Measurements from ENCODE around the gene NTNG1. TPM values are rescaled to one million over a fixed set of nuclear protein-coding genes. Genes with fewer than 3 reads are reported as not detected.
A peak's percentile ranks its signal among the peaks of the same experiment; 100 is the strongest.

Gene NTNG1
- total RNA-seq, 2 experiments from 2014 or later, result not detected

GRCh38 chr1:107394301-107394700 is 253.5 kb downstream of the NTNG1 start:
- Mint-ChIP-seq H3K4me1 (no peaks in the 10 kb centered on the region), H3K9me3 (no peaks in the 10 kb centered on the region), H3K27ac (no peak overlapping the region), H3K36me3 (ENCODE audit: low read depth) (no peaks in the 10 kb centered on the region), H3K4me3 (no peak overlapping the region), H3K27me3 (peaks cover 2% of the 10 kb centered on the region)
- ChIA-PET POLR2A (no interaction called here), CTCF (no interaction called here)
- DNase-seq, result no peak

- H3K27ac Mint-ChIP-seq, result no peak overlapping the region
- no peaks in the 10 kb centered on the region for H3K9me3 Mint-ChIP-seq
- ChIA-PET POLR2A (no interaction called here), CTCF (no interaction called here)
- no peak overlapping the region for H3K4me3 Mint-ChIP-seq
- H3K4me1 Mint-ChIP-seq, result no peaks in the 10 kb centered on the region
- DNase-seq, result no peak
- H3K36me3 Mint-ChIP-seq (ENCODE audit: low read depth), result no peaks in the 10 kb centered on the region
- H3K27me3 Mint-ChIP-seq, result peaks cover 2% of the 10 kb centered on the region
These were observed 260.9 kb downstream of the NTNG1 start for GRCh38 chr1:107401704-107402103.

- ChIA-PET POLR2A (no interaction called here), CTCF (interaction anchor here (0.6 kb wide), 1 partner anchor 147 kb away, joined by 3 read pairs; no protein-coding TSS in a partner anchor)
- DNase-seq, result no peak
- H3K36me3 Mint-ChIP-seq (ENCODE audit: low read depth), result no peaks in the 10 kb centered on the region
- H3K4me3 Mint-ChIP-seq, result no peak overlapping the region
- H3K27me3 Mint-ChIP-seq, result no peaks in the 10 kb centered on the region
- no peak overlapping the region for H3K27ac Mint-ChIP-seq
- no peaks in the 10 kb centered on the region for H3K4me1 Mint-ChIP-seq
- no peaks in the 10 kb centered on the region for H3K9me3 Mint-ChIP-seq
These were observed 263.9 kb downstream of the NTNG1 start for GRCh38 chr1:107404756-107405155.

GRCh38 chr1:107405236-107405635 is 264.4 kb downstream of the NTNG1 start:
- no peaks in the 10 kb centered on the region for H3K4me1 Mint-ChIP-seq
- H3K9me3 Mint-ChIP-seq, result no peaks in the 10 kb centered on the region
- ChIA-PET CTCF (interaction anchor here (0.6 kb wide), 1 partner anchor 147 kb away, joined by 3 read pairs; no protein-coding TSS in a partner anchor), POLR2A (no interaction called here)
- no peak overlapping the region for H3K4me3 Mint-ChIP-seq
- no peaks in the 10 kb centered on the region for H3K27me3 Mint-ChIP-seq
- no peaks in the 10 kb centered on the region for H3K36me3 Mint-ChIP-seq (ENCODE audit: low read depth)
- DNase-seq, result no peak
- H3K27ac Mint-ChIP-seq, result no peak overlapping the region

- Mint-ChIP-seq H3K4me1 (no peaks in the 10 kb centered on the region), H3K27me3 (no peaks in the 10 kb centered on the region), H3K4me3 (no peak overlapping the region), H3K9me3 (no peaks in the 10 kb centered on the region), H3K27ac (no peak overlapping the region), H3K36me3 (ENCODE audit: low read depth) (no peaks in the 10 kb centered on the region)
- no peak for DNase-seq
- POLR2A ChIA-PET, result no interaction called here
- CTCF ChIA-PET, result no interaction called here
These were observed 266.2 kb downstream of the NTNG1 start for GRCh38 chr1:107407011-107407410.

GRCh38 chr1:107413546-107413945 is 272.7 kb downstream of the NTNG1 start:
- H3K9me3 Mint-ChIP-seq, result no peaks in the 10 kb centered on the region
- ChIA-PET CTCF (no interaction called here), POLR2A (no interaction called here)
- H3K4me3 Mint-ChIP-seq, result no peak overlapping the region
- H3K36me3 Mint-ChIP-seq (ENCODE audit: low read depth), result no peaks in the 10 kb centered on the region
- DNase-seq, result no peak
- no peaks in the 10 kb centered on the region for H3K27me3 Mint-ChIP-seq
- no peak overlapping the region for H3K27ac Mint-ChIP-seq
- no peaks in the 10 kb centered on the region for H3K4me1 Mint-ChIP-seq

GRCh38 chr1:107413951-107414350 is 273.1 kb downstream of the NTNG1 start:
- no peaks in the 10 kb centered on the region for H3K36me3 Mint-ChIP-seq (ENCODE audit: low read depth)

GRCh38 chr1:107414550-107414949 is 273.7 kb downstream of the NTNG1 start:
- Mint-ChIP-seq H3K36me3 (ENCODE audit: low read depth) (no peaks in the 10 kb centered on the region), H3K4me1 (no peaks in the 10 kb centered on the region), H3K27ac (no peak overlapping the region), H3K27me3 (no peaks in the 10 kb centered on the region), H3K4me3 (no peak overlapping the region), H3K9me3 (no peaks in the 10 kb centered on the region)
- no peak for DNase-seq
- CTCF ChIA-PET, result no interaction called here
- POLR2A ChIA-PET, result no interaction called here

More at GRCh38 chr1:107413951-107414350, 273.1 kb downstream of the NTNG1 start:
- ChIA-PET POLR2A (no interaction called here), CTCF (no interaction called here)
- DNase-seq, result no peak
- no peak overlapping the region for H3K4me3 Mint-ChIP-seq
- H3K4me1 Mint-ChIP-seq, result no peaks in the 10 kb centered on the region
- H3K27ac Mint-ChIP-seq, result no peak overlapping the region
- no peaks in the 10 kb centered on the region for H3K9me3 Mint-ChIP-seq
- H3K27me3 Mint-ChIP-seq, result no peaks in the 10 kb centered on the region

- Mint-ChIP-seq H3K4me3 (no peak overlapping the region), H3K27me3 (no peaks in the 10 kb centered on the region), H3K36me3 (ENCODE audit: low read depth) (no peaks in the 10 kb centered on the region), H3K4me1 (no peaks in the 10 kb centered on the region), H3K27ac (no peak overlapping the region), H3K9me3 (no peaks in the 10 kb centered on the region)
- no peak for DNase-seq
- ChIA-PET POLR2A (no interaction called here), CTCF (no interaction called here)
These were observed 274.4 kb downstream of the NTNG1 start for GRCh38 chr1:107415241-107415640.

GRCh38 chr1:107419003-107419402 is 278.2 kb downstream of the NTNG1 start:
- H3K27ac Mint-ChIP-seq, result no peak overlapping the region
- H3K4me1 Mint-ChIP-seq, result no peaks in the 10 kb centered on the region
- no peak overlapping the region for H3K4me3 Mint-ChIP-seq
- POLR2A ChIA-PET, result no interaction called here
- H3K27me3 Mint-ChIP-seq, result peaks cover 6% of the 10 kb centered on the region
- no peak for DNase-seq
- CTCF ChIA-PET, result interaction anchor here (1.2 kb wide), 1 partner anchor 10 kb away, joined by 4 read pairs; no protein-coding TSS in a partner anchor
- no peaks in the 10 kb centered on the region for H3K9me3 Mint-ChIP-seq
- no peaks in the 10 kb centered on the region for H3K36me3 Mint-ChIP-seq (ENCODE audit: low read depth)

- CTCF ChIA-PET, result no interaction called here
- no peak overlapping the region for H3K27ac Mint-ChIP-seq
These were observed 282.1 kb downstream of the NTNG1 start for GRCh38 chr1:107422901-107423300.

GRCh38 chr1:107430540-107431228 is 289.8 kb downstream of the NTNG1 start:
- H3K36me3 Mint-ChIP-seq (ENCODE audit: low read depth), result no peaks in the 10 kb centered on the region
- H3K27me3 Mint-ChIP-seq, result peaks cover 7% of the 10 kb centered on the region
- DNase-seq, result peak; percentile 54
- ChIA-PET CTCF (interaction anchor here (1.1 kb wide), 1 partner anchor 98 kb away, joined by 4 read pairs; no protein-coding TSS in a partner anchor), POLR2A (interaction anchor here (0.5 to 0.6 kb wide), 2 partner anchors 20 to 128 kb away, joined by 3 to 4 read pairs; no protein-coding TSS in a partner anchor)
- H3K27ac Mint-ChIP-seq, result no peak overlapping the region
- H3K4me3 Mint-ChIP-seq, result no peak overlapping the region
- no peaks in the 10 kb centered on the region for H3K4me1 Mint-ChIP-seq
- H3K9me3 Mint-ChIP-seq, result no peaks in the 10 kb centered on the region

More at GRCh38 chr1:107422901-107423300, 282.1 kb downstream of the NTNG1 start:
- no peaks in the 10 kb centered on the region for H3K4me1 Mint-ChIP-seq
- H3K36me3 Mint-ChIP-seq (ENCODE audit: low read depth), result no peaks in the 10 kb centered on the region
- H3K9me3 Mint-ChIP-seq, result no peaks in the 10 kb centered on the region
- DNase-seq, result no peak
- POLR2A ChIA-PET, result no interaction called here
- H3K4me3 Mint-ChIP-seq, result no peak overlapping the region
- peaks cover 6% of the 10 kb centered on the region for H3K27me3 Mint-ChIP-seq

GRCh38 chr1:107432108-107432507 is 291.3 kb downstream of the NTNG1 start:
- no peaks in the 10 kb centered on the region for H3K9me3 Mint-ChIP-seq
- no peak for DNase-seq
- ChIA-PET POLR2A (no interaction called here), CTCF (no interaction called here)
- no peaks in the 10 kb centered on the region for H3K36me3 Mint-ChIP-seq (ENCODE audit: low read depth)
- H3K27me3 Mint-ChIP-seq, result peaks cover 7% of the 10 kb centered on the region
- no peak overlapping the region for H3K4me3 Mint-ChIP-seq
- H3K27ac Mint-ChIP-seq, result no peak overlapping the region
- H3K4me1 Mint-ChIP-seq, result no peaks in the 10 kb centered on the region

GRCh38 chr1:107433068-107433467 is 292.2 kb downstream of the NTNG1 start:
- Mint-ChIP-seq H3K4me1 (no peaks in the 10 kb centered on the region), H3K9me3 (no peaks in the 10 kb centered on the region), H3K27ac (no peak overlapping the region), H3K27me3 (peaks cover 7% of the 10 kb centered on the region), H3K4me3 (no peak overlapping the region), H3K36me3 (ENCODE audit: low read depth) (no peaks in the 10 kb centered on the region)
- CTCF ChIA-PET, result no interaction called here
- POLR2A ChIA-PET, result no interaction called here
- DNase-seq, result no peak
